Measurements from ENCODE around the gene BCAR3.

DNA sequence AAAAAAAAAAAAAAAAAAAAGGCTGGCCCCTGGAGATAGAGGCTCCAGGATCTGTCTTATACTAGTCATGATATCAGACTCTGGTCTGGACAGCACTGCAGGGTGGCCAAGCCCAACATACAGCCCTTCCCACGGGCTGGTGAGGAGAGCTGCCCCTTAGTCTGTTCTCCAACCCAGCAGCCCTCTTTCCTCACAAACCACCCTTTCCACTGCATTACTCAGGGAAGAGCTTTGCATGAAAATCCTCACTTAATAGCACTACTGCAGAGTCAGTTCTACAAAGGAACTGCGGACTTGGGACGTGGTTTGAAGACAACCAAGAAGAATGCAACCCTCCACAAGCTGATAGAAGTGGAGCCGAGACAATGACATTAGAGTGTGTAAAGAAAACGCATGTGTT, 5.7 kb downstream of the BCAR3 start:
- TF ChIP-seq, protein P1, sequence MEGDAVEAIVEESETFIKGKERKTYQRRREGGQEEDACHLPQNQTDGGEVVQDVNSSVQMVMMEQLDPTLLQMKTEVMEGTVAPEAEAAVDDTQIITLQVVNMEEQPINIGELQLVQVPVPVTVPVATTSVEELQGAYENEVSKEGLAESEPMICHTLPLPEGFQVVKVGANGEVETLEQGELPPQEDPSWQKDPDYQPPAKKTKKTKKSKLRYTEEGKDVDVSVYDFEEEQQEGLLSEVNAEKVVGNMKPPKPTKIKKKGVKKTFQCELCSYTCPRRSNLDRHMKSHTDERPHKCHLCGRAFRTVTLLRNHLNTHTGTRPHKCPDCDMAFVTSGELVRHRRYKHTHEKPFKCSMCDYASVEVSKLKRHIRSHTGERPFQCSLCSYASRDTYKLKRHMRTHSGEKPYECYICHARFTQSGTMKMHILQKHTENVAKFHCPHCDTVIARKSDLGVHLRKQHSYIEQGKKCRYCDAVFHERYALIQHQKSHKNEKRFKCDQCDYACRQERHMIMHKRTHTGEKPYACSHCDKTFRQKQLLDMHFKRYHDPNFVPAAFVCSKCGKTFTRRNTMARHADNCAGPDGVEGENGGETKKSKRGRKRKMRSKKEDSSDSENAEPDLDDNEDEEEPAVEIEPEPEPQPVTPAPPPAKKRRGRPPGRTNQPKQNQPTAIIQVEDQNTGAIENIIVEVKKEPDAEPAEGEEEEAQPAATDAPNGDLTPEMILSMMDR (IDR thresholded peaks at IDR 0.05 in 4 of 5, conservative IDR thresholded peaks at IDR 0.05 in 1 of 5), result no peak
- no peak for TF ChIP-seq POLR2A (IDR thresholded peaks at IDR 0.05)

Data from gastrocnemius medialis (tissue), 4 donors.